GM21367 (cell line): ENCODE data around the gene GAA.

Experiments
- ATAC-seq: cut with Tn5 transposase; IDR thresholded peaks from one replicate; pipeline ENCODE4 v1.9.1; 2021; ENCODE audit not compliant: unreplicated experiment

GAA gene

DNA sequence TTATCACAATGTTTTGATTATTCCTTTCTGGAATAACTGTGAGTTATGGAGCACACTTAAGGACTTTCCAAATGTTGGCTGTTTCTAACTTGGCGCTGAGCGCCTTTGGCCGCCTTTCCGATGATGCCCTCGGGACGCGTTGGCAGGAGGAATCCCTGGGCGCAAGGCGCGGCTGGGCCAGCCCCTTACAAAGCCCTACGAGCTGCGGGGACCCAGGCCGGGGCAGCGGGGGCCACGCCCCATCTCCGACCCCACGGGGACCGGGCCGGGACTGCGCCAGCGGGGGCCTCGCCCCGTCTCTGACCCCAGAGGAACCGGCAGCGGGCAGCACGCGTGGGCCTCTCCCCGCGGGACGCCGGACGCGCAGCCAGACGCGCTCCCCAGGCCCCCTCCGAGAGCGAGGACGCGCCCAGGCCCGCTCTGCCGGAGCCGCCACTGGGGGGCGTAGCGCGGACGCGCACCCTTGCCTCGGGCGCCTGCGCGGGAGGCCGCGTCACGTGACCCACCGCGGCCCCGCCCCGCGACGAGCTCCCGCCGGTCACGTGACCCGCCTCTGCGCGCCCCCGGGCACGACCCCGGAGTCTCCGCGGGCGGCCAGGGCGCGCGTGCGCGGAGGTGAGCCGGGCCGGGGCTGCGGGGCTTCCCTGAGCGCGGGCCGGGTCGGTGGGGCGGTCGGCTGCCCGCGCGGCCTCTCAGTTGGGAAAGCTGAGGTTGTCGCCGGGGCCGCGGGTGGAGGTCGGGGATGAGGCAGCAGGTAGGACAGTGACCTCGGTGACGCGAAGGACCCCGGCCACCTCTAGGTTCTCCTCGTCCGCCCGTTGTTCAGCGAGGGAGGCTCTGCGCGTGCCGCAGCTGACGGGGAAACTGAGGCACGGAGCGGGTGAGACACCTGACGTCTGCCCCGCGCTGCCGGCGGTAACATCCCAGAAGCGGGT is at the start of gene GAA:
GAA (plus strand) TSS at position 571 of the 935 bp plus-strand sequence. CDS start 3,006 bp downstream, outside the sequence.
- no peak for ATAC-seq

DNA sequence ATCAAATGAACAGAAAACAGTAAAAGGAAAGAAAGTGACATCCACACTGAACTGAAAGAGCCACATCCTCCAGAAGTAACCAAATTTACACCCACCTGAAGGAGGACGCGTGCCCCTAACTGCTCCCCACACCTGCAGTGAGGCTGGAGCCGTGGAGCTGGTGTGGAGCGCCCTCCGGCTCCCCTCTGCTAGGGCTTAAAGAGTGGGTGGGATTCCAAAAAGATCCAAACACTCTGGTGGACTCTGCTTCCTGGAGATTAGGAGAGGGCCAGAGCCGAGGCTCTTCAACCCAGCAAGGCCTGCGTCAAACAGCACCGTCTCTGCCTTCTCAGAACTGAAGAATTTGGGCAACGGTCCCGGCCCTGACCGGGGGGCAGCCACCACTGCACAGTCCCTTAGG is 49.7 kb upstream of the GAA start:
- ATAC-seq = no peak

DNA sequence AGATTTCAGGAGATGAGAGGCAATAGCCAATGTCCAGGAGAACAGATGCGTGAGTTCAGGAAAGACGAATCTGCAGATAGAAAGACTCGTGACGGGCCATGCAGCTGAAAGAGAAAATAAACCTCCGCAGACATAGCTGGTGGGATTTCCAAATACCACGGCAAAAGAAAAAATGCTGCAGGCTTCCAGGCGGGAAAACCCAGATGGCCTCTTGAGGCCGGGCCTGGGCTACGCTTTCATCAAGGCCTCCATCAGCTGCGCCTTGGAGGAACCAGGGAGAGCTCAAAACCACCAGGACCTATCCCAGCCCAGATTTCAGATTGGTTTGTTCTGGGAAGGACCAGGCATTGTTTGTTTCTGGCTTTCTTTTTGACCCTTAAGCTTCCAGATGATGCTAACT is 48.3 kb upstream of the GAA start:
- ATAC-seq = no peak

DNA sequence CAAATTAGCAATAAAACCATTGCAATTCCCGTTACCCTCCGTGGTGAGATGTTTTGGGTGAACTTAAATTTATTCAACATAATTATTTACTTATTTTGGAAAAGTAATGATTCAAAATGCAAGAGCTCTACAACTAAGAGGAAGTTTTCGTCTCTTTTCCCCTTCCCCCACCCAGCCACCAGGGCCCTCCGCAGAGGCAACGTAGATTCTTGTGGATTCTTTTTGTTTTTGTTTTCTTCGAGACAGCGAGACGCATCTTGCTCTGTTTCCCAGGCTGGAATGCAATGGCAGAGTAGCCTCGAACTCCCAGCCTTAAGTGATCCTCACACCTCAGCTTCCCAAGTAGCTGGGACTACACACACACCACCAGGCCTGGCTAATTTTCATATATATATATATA is 45.8 kb upstream of the GAA start:
- ATAC-seq = no peak

DNA sequence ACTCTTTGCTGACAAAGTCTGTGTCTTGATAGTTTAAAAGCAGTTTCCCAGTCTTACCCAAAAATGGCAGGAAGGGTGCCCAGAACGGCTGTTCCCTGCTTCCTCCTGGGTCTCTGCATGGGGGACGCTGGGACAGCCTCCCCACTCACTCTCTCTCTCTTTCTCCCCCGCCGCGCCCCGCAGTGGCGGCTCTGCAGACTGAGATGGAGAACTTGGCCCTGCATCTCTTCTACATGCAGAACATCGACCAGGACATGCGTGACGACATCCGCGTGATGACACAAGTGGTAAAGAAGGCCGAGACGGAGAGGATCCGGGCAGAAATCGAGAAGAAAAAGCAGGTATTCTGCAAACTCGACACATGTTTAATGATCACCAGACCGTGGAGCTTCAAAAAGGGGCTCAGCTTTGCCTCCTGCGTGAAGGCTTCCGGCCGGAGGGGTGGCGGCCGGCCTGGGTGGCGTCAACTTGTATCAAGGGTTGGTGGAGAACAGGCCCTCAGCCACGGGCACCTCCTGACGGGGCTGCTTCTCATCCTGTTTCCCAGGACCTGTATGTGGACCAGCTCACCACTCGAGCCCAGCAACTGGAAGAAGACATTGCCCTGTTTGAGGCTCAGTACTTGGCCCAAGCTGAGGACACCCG is 42.9 kb upstream of the GAA start:
- no peak for ATAC-seq

GRCh38 chr17:80060644-80061043 is 40.7 kb upstream of the GAA start:
- ATAC-seq = no peak

DNA sequence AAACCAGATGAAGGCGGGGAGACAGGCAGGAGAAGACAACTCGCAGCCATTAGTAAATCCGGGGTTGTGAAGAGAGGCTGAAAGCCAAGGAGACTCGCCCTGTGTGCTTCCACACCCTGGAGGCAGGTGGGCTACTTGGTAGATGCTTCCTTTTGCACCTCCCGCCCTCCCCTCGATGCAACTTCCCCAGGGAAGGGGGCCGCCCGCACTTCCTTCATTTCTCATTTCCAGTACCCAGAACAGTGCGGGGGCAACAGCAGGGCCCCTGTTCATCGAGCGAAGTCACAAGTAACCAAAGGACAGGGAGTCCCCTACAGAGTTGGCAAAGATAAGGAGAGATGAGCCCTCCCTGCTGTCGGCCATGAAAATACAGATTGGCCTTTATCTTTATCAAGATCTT is 40.0 kb upstream of the GAA start:
- ATAC-seq = no peak

GRCh38 chr17:80063830-80064585 is 37.4 kb upstream of the GAA start:
- no peak for ATAC-seq

- no peak for ATAC-seq
Observed at GRCh38 chr17:80064696-80065095, 36.7 kb upstream of the GAA start.

GRCh38 chr17:80065478-80066170 is 35.8 kb upstream of the GAA start:
- no peak for ATAC-seq

DNA sequence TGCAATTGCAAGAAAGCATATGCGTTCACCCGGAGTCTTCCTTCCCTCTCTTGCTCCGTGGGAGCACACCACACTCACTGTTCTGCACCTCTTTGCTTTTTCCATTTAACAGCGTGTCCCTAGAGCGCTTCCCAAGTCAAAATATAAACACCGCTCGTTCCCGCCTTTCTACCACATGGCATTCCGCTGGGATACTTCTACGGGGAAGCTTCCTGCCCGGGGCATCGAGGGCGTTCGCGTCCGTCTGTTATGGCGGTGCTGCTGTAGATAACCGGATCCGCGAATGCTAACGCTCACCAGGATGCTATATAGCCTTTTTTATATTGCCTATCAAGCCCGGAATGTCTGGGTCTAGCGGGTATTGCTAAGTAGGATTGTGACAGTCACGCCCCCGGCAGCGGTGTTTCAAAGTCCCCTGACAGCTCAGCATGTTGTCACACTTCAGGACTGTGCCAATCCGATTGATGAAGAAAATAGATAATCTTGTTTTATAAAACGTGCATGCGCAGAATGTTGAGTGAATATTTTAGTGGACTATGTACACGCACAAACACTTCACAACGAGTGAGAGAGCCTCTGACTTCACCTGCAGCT is 33.9 kb upstream of the GAA start:
- ATAC-seq = no peak

GRCh38 chr17:80068301-80069222 is 32.8 kb upstream of the GAA start:
- no peak for ATAC-seq

- ATAC-seq = no peak
Observed at GRCh38 chr17:80070375-80071115, 30.8 kb upstream of the GAA start.

DNA sequence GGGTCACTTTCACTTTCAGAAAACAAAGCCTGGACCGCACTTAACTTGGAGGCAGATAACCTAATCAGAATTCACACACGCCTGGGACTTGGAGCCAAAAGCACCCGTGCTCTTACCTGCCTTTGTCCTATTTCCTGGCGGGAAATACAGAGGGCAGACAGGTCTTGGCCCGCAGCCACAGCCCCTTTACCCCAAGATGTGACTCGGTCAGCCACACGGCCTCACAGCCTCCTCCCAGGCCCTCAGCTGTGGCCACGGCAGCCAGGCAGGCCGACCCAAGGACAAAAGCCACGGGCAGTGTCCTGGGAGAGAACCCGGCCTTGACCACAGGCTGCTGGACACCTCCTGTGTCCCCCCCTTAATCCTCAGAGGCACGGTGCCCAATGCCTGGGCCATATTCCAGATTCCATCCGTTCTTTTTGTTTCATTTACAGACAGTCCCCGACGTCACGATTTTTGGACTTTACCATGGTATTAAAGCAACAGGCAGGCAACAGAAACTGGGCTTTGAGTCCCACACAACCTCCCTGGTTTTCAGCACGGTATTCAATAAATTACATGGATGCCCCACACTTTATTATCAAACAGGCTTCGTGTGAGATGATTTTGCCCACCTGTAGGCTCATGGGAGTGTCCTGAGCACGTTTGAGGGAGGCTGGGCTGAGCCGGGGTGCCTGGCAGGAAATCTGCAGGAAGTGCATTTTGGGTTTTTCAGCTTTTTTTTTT is 30.1 kb upstream of the GAA start:
- ATAC-seq = no peak

- ATAC-seq = no peak
Observed at GRCh38 chr17:80072410-80072809, 29.0 kb upstream of the GAA start.

DNA sequence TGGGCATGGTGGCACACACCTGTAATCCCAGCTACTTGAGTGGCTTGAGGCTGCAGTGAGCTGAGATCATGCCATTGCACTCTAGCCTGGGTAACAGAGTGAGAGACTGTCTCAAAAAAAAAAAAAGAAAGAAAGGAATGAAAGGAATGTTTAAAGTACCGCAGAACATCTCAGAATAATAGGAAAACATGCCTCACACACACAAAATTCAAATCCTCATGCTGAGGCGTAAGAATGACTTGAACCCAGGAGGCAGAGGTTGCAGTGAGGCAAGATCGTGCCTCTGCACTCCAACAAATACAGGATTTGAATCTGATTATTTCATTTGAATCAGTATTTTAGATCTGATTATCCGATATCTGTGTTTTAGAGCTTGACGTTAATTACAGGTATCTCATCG is 21.3 kb upstream of the GAA start:
- no peak for ATAC-seq

GRCh38 chr17:80081596-80081995 is 19.8 kb upstream of the GAA start:
- no peak for ATAC-seq

- no peak for ATAC-seq
Observed at GRCh38 chr17:80082403-80083135, 18.8 kb upstream of the GAA start.
